GM12875 (cell line): Measurements from ENCODE around the gene ZBTB7C.

ENCODE experiments used
- H3K4me3 ChIP-seq: one replicate; pipeline ENCODE4 v1.5.1; 2011; ENCODE audit warnings: low read depth, low read length, control low read depth
- TF ChIP-seq, protein P1 (sequence below): IDR thresholded peaks from 2 replicates; pipeline ENCODE4 v1.5.1; 2011; ENCODE audit warnings: low read depth, mild to moderate bottlenecking, control low read depth, inconsistent platforms, low read length, moderate library complexity, borderline replicate concordance; ENCODE audit not compliant: insufficient read depth

The ZBTB7C gene

GRCh38 chr18:47993409-47993808 lies 415.8 kb downstream of the ZBTB7C start:
- TF ChIP-seq, protein P1, sequence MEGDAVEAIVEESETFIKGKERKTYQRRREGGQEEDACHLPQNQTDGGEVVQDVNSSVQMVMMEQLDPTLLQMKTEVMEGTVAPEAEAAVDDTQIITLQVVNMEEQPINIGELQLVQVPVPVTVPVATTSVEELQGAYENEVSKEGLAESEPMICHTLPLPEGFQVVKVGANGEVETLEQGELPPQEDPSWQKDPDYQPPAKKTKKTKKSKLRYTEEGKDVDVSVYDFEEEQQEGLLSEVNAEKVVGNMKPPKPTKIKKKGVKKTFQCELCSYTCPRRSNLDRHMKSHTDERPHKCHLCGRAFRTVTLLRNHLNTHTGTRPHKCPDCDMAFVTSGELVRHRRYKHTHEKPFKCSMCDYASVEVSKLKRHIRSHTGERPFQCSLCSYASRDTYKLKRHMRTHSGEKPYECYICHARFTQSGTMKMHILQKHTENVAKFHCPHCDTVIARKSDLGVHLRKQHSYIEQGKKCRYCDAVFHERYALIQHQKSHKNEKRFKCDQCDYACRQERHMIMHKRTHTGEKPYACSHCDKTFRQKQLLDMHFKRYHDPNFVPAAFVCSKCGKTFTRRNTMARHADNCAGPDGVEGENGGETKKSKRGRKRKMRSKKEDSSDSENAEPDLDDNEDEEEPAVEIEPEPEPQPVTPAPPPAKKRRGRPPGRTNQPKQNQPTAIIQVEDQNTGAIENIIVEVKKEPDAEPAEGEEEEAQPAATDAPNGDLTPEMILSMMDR, result no peak
- H3K4me3 ChIP-seq, result no peak overlapping the region

GRCh38 chr18:47992976-47993375 lies 416.2 kb downstream of the ZBTB7C start:
- TF ChIP-seq, protein P1, result no peak
- H3K4me3 ChIP-seq, result no peak overlapping the region

DNA sequence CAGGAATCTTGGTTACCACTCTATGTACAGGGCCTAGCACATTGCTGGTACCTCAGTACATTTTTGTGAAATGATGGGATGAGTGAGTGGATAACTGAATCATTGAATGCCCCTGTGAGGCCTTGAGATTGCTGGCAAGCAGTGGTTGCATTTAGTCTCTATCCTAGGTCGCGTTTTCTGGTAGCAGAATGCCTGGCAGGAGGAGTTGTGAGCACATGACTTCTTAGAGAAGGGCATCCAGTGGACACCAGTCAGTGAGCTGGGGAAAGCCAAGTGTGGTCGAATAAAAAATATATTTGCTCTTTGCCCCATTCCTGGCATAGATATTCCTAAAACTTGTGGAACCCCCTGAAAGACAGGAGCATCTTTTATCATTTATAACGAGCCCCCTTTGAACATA lies 416.9 kb downstream of the ZBTB7C start:
- TF ChIP-seq, protein P1, result no peak

DNA sequence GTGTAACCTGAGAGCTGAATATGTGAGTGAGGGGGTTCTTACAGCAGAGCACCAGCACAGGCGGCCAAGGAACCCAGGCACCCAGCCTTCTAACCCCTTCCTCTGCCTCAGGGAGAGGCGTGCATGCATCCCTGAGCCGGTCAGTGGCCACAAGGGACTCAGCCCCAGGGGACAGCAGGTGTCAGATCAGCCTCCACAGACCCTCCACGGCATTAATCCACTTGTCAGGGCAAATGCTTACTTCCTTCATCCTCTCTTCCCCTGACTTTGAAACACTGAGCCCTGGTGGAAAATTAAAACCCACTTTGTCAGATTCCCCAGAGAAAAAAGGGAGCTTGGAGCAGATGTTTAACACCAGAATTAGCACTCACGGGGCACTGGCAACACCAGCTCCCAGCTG lies 418.2 kb downstream of the ZBTB7C start:
- no peak overlapping the region for H3K4me3 ChIP-seq

More for the DNA sequence above, 416.9 kb downstream of the ZBTB7C start:
- no peak overlapping the region for H3K4me3 ChIP-seq

DNA sequence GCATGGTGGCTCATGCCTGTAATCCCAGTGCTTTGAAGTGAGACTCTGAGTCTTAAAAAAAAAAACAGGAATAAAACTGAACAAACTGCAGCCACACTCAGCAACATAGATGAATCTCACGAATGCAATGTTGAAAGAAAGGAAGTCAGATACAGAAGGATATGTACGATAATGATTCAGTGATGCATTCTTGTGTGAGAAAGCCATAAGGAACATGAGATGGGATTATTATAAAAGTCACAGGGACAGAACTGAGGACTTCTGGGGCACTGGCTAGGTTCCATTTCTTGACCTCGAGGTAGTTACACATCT lies 421.8 kb downstream of the ZBTB7C start:
- no peak overlapping the region for H3K4me3 ChIP-seq
- TF ChIP-seq, protein P1, result no peak

More for the DNA sequence above, 418.2 kb downstream of the ZBTB7C start:
- TF ChIP-seq, protein P1, result no peak

- no peak overlapping the region for H3K4me3 ChIP-seq
- TF ChIP-seq, protein P1, result no peak
Measured at GRCh38 chr18:47986620-47987387, 422.4 kb downstream of the ZBTB7C start.

GRCh38 chr18:47985866-47986265 lies 423.3 kb downstream of the ZBTB7C start:
- no peak overlapping the region for H3K4me3 ChIP-seq
- TF ChIP-seq, protein P1, result no peak
